GM20000 (cell line): ENCODE results near the gene CDK7.

Experiments
- DNase-seq: peaks from one replicate; pipeline ENCODE4 v3.0.0; 2012; ENCODE audit warnings: low spot score
- CTCF ChIP-seq: IDR thresholded peaks from 2 replicates; pipeline ENCODE4 v1.5.1; 2012; ENCODE audit warnings: mild to moderate bottlenecking, control low read depth; ENCODE audit errors: extremely low read depth, missing control alignments

Gene CDK7

GRCh38 chr5:69295088-69295754, 60.5 kb downstream of the CDK7 start:
- no peak for DNase-seq
- no peak for TF ChIP-seq CTCF

- DNase-seq, result no peak
- no peak for TF ChIP-seq CTCF
Measured at GRCh38 chr5:69299625-69300024, 64.9 kb downstream of the CDK7 start.

- no peak for DNase-seq
- TF ChIP-seq CTCF, result no peak
Measured at GRCh38 chr5:69300537-69301203, 66.0 kb downstream of the CDK7 start.

GRCh38 chr5:69305512-69305911, 70.8 kb downstream of the CDK7 start:
- no peak for DNase-seq
- TF ChIP-seq CTCF, result no peak

- no peak for DNase-seq
- TF ChIP-seq CTCF, result no peak
Measured at GRCh38 chr5:69308046-69308553, 73.4 kb downstream of the CDK7 start.

- no peak for DNase-seq
Measured at GRCh38 chr5:69309380-69309779, 74.7 kb downstream of the CDK7 start.

More at GRCh38 chr5:69309380-69309779, 74.7 kb downstream of the CDK7 start:
- no peak for TF ChIP-seq CTCF
